SK-N-MC (cell line): ENCODE data around the gene CHI3L1.

ENCODE experiments used
- DNase-seq: peaks from one replicate; pipeline ENCODE4 v3.0.0-alpha.2; 2011; ENCODE audit warnings: low read depth, low spot score
- H3K27ac ChIP-seq: fragments of 200-600 bp; sonication (generic); 2 replicates; pipeline ENCODE4 v1.5.1; 2016; ENCODE audit warnings: mixed run types
- H3K36me3 ChIP-seq: fragments of 200-600 bp; sonication (generic); 2 replicates; pipeline ENCODE4 v1.6.1; 2017; ENCODE audit warnings: antibody characterized with exemption, low read length, mixed read lengths; ENCODE audit not compliant: insufficient read depth
- H3K4me3 ChIP-seq: fragments of 200-600 bp; sonication (generic); 2 replicates; pipeline ENCODE4 v1.5.1; 2016
- H3K9ac ChIP-seq: fragments of 200-600 bp; sonication (generic); 2 replicates; pipeline ENCODE4 v1.8.0; 2017; ENCODE audit warnings: mixed run types, mixed read lengths; ENCODE audit not compliant: insufficient read length
- H3K9me3 ChIP-seq: fragments of 200-600 bp; sonication (generic); 2 replicates; pipeline ENCODE4 v1.6.1; 2017; ENCODE audit warnings: low read depth, mild to moderate bottlenecking, antibody characterized with exemption, low read length, moderate library complexity, mixed read lengths
- EZH2 ChIP-seq: fragments of 200-600 bp; sonication (generic); IDR thresholded peaks from one replicate; pipeline ENCODE4 v1.6.1; 2017; ENCODE audit warnings: antibody characterized with exemption
- FOXP2 ChIP-seq: optimal IDR thresholded peaks from 2 replicates; pipeline ENCODE3; 2011; ENCODE audit warnings: mild to moderate bottlenecking, moderate library complexity; ENCODE audit not compliant: insufficient read depth; ENCODE audit errors: extremely low read length, control extremely low read depth
- POLR2AphosphoS5 ChIP-seq: IDR thresholded peaks from 2 replicates; pipeline ENCODE4 v1.6.1; 2012; ENCODE audit warnings: mild to moderate bottlenecking, low read depth, low read length, borderline replicate concordance

CHI3L1 gene

GRCh38 chr1:203163891-203164635 is 22.4 kb downstream of the CHI3L1 start:
- H3K27ac ChIP-seq = no peak overlapping the region
- H3K36me3 ChIP-seq = no peaks in the 10 kb centered on the region
- H3K4me3 ChIP-seq = no peak overlapping the region
- no peak overlapping the region for H3K9ac ChIP-seq
- TF ChIP-seq POLR2AphosphoS5 = no peak
- TF ChIP-seq FOXP2 = no peak
- no peak for TF ChIP-seq EZH2
- DNase-seq = no peak
- no peaks in the 10 kb centered on the region for H3K9me3 ChIP-seq

GRCh38 chr1:203162403-203162802 is 24.1 kb downstream of the CHI3L1 start:
- TF ChIP-seq POLR2AphosphoS5 = no peak
- Histone ChIP-seq H3K4me3 (no peak overlapping the region), H3K9ac (no peak overlapping the region), H3K36me3 (no peaks in the 10 kb centered on the region), H3K27ac (no peak overlapping the region), H3K9me3 (no peaks in the 10 kb centered on the region)
- no peak for DNase-seq

GRCh38 chr1:203161703-203162102 is 24.8 kb downstream of the CHI3L1 start:
- Histone ChIP-seq H3K4me3 (no peak overlapping the region), H3K36me3 (no peaks in the 10 kb centered on the region), H3K27ac (no peak overlapping the region), H3K9ac (no peak overlapping the region), H3K9me3 (no peaks in the 10 kb centered on the region)
- TF ChIP-seq EZH2 = no peak
- TF ChIP-seq POLR2AphosphoS5 = no peak
- TF ChIP-seq FOXP2 = no peak
- no peak for DNase-seq

GRCh38 chr1:203161175-203161574 is 25.3 kb downstream of the CHI3L1 start:
- no peak for DNase-seq
- Histone ChIP-seq H3K9ac (no peak overlapping the region), H3K4me3 (no peak overlapping the region), H3K27ac (no peak overlapping the region), H3K36me3 (no peaks in the 10 kb centered on the region), H3K9me3 (no peaks in the 10 kb centered on the region)
- TF ChIP-seq EZH2 = no peak
- TF ChIP-seq FOXP2 = no peak
- no peak for TF ChIP-seq POLR2AphosphoS5

GRCh38 chr1:203159844-203160243 is 26.7 kb downstream of the CHI3L1 start:
- no peak for TF ChIP-seq POLR2AphosphoS5
- no peak for TF ChIP-seq EZH2
- no peak for TF ChIP-seq FOXP2
- Histone ChIP-seq H3K9me3 (no peaks in the 10 kb centered on the region), H3K9ac (no peak overlapping the region), H3K36me3 (no peaks in the 10 kb centered on the region), H3K27ac (no peak overlapping the region), H3K4me3 (no peak overlapping the region)
- DNase-seq = no peak

GRCh38 chr1:203158960-203159665 is 27.4 kb downstream of the CHI3L1 start:
- TF ChIP-seq FOXP2 = no peak
- no peak for TF ChIP-seq EZH2
- TF ChIP-seq POLR2AphosphoS5 = no peak
- DNase-seq = no peak
- no peak overlapping the region for H3K27ac ChIP-seq
- H3K4me3 ChIP-seq = no peak overlapping the region
- no peaks in the 10 kb centered on the region for H3K36me3 ChIP-seq
- H3K9me3 ChIP-seq = no peaks in the 10 kb centered on the region
- no peak overlapping the region for H3K9ac ChIP-seq

GRCh38 chr1:203158423-203158822 is 28.1 kb downstream of the CHI3L1 start:
- no peak overlapping the region for H3K4me3 ChIP-seq
- no peaks in the 10 kb centered on the region for H3K36me3 ChIP-seq
- no peaks in the 10 kb centered on the region for H3K9me3 ChIP-seq
- no peak for DNase-seq
- no peak overlapping the region for H3K9ac ChIP-seq
- no peak overlapping the region for H3K27ac ChIP-seq
- TF ChIP-seq EZH2 (no peak), POLR2AphosphoS5 (no peak), FOXP2 (no peak)

- no peak for DNase-seq
- Histone ChIP-seq H3K27ac (no peak overlapping the region), H3K36me3 (no peaks in the 10 kb centered on the region), H3K4me3 (no peak overlapping the region), H3K9ac (no peak overlapping the region), H3K9me3 (no peaks in the 10 kb centered on the region)
- TF ChIP-seq FOXP2 (no peak), EZH2 (no peak), POLR2AphosphoS5 (no peak)
These were observed 30.2 kb downstream of the CHI3L1 start for GRCh38 chr1:203156280-203156679.
